Pancreas (tissue), 10 donors: ENCODE measurements around the gene MIPEP. TPM values are rescaled to one million over a fixed set of nuclear protein-coding genes. Genes with fewer than 3 reads are reported as not detected.

Experiments
- ATAC-seq, 4 donors: fragments of 200-7000 bp; cut with Tn5 transposase; one replicate each; pipeline versions ENCODE4 v1.8.0 to v1.9.1; 2020; ENCODE audit warnings: mild to moderate bottlenecking in 4 of 4, moderate library complexity in 4 of 4
- DNase-seq, 6 donors: peaks; one replicate each; pipeline ENCODE4 v3.0.0-alpha.2; 2020
- FAIRE-seq: peaks from 2 replicates; lab custom pipeline; 2012; peaks lifted over from hg19 to GRCh38; lab: Jason Lieb, UNC
- H3K27ac ChIP-seq, 4 donors: fragments of 200-600 bp; sonication (generic); 1 replicate in 3 of 4; 2 replicates in 1 of 4; pipeline versions ENCODE4 v1.5.0 to v1.8.0; 2020
- H3K27me3 ChIP-seq, 4 donors: fragments of 200-600 bp; one replicate each; pipeline ENCODE4 v1.8.0; 2021
- H3K36me3 ChIP-seq, 3 donors: fragments of 200-600 bp; sonication (generic) in 1 of 3; one replicate each; pipeline versions ENCODE4 v1.5.0 to v1.8.0; 2020 to 2021
- H3K4me1 ChIP-seq, 3 donors: fragments of 200-600 bp; one replicate each; pipeline ENCODE4 v1.8.0; 2021
- H3K4me3 ChIP-seq, 4 donors: fragments of 200-600 bp; sonication (generic) in 2 of 4; one replicate each; pipeline versions ENCODE4 v1.5.0 to v1.8.0; 2020 to 2021
- H3K9me3 ChIP-seq, 4 donors: fragments of 200-600 bp; one replicate each; pipeline ENCODE4 v1.8.0; 2021
- WGBS, 2 donors: extraction: QIAGEN DNeasy Blood & Tissue Kit; methylation state at CpG; one replicate each; pipeline ENCODE4 v1.1.7; 2013; 5-methylcytosine and 5-hydroxymethylcytosine counted together
- intact Hi-C, 3 donors: fragments of 100-400 bp; cut with DNase I; formaldehyde crosslinking; loops; one replicate each; pipeline versions ENCODE4 v1.11.1 to v1.14.2; 2022
- polyA plus RNA-seq, 2 donors: library from polyadenylated mRNA; stranded (reverse); fragments of 200-250 nt; gene quantifications; one replicate each; pipeline ENCODE4 v1.2.3, GENCODE V29; 2013
- total RNA-seq, 6 donors: library from RNA; stranded (reverse); fragmentation: NEBNext Ultra II Directional in 4 of 6; extraction: Animal tissue kit (Norgen Biotek cat#: 25700) in 4 of 6; gene quantifications; one replicate each; pipeline versions ENCODE4 v1.2.1 to v1.2.4, GENCODE V29; 2021 to 2023
- TF ChIP-seq, protein P1 (sequence below), 4 donors: fragments of 200-600 bp; sonication (generic) in 3 of 4; IDR thresholded peaks; one replicate each; pipeline versions ENCODE4 v1.5.0 to v1.8.0; 2021; ENCODE audit warnings: antibody characterized with exemption in 4 of 4
- donor health status: healthy with polysubstance abuse.
- donor health status: DM: no; HTN: no; CAD: no; lungs with moderate emphysema.
- donor health status: DM: no; HTN: no; CAD: no.
- donor health status: control.
- donor health status: control.
- donor health status: Bipolar disorder and iron deficiency.
- donor health status: DM: yes; HTN: yes; CAD: no.
- donor health status: DM: no; HTN: no; CAD: no.
- donor health status: DM: no; HTN: no; CAD: no.
- donor health status: DM: yes; HTN: yes; CAD: no.

The MIPEP gene
- total and polyA plus RNA-seq, 8 donors: 8.0 to 12.8 (median 10.6) TPM

DNA sequence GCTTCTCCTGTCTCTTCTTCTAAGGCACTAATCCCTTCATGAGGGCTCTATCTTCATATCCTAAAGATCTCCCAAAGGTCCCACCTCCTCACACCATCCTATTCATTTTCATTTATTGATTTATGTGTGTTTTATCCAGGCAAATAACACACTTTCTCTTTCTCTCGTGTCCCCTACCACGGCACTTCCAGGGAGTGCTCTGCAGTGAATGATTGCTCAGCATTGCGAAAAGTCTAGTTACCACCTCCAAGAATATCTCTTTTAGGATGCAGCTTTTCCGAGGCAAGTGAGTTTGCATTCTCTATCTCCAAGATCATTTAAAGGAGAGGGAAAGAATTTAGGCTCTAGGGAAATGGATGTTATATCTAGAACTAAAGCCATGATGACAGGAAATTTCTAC, 101.7 kb downstream of the MIPEP start:
- H3K27me3 ChIP-seq: no peaks in the 10 kb centered on the region
- WGBS, 2 donors: 67 to 69% methylated on average over 4 of the region's 4 CpGs
- H3K4me1 ChIP-seq: no peaks in the 10 kb centered on the region
- FAIRE-seq (no peak), DNase-seq (no peak), ATAC-seq (no peak)
- TF ChIP-seq, protein P1, sequence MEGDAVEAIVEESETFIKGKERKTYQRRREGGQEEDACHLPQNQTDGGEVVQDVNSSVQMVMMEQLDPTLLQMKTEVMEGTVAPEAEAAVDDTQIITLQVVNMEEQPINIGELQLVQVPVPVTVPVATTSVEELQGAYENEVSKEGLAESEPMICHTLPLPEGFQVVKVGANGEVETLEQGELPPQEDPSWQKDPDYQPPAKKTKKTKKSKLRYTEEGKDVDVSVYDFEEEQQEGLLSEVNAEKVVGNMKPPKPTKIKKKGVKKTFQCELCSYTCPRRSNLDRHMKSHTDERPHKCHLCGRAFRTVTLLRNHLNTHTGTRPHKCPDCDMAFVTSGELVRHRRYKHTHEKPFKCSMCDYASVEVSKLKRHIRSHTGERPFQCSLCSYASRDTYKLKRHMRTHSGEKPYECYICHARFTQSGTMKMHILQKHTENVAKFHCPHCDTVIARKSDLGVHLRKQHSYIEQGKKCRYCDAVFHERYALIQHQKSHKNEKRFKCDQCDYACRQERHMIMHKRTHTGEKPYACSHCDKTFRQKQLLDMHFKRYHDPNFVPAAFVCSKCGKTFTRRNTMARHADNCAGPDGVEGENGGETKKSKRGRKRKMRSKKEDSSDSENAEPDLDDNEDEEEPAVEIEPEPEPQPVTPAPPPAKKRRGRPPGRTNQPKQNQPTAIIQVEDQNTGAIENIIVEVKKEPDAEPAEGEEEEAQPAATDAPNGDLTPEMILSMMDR (IDR thresholded peaks at IDR 0.05): no peak
- H3K36me3 ChIP-seq: no peaks in the 10 kb centered on the region
- intact Hi-C loops: no loop called here
- no peak overlapping the region for H3K27ac ChIP-seq
- no peak overlapping the region for H3K4me3 ChIP-seq
- no peaks in the 10 kb centered on the region for H3K9me3 ChIP-seq

DNA sequence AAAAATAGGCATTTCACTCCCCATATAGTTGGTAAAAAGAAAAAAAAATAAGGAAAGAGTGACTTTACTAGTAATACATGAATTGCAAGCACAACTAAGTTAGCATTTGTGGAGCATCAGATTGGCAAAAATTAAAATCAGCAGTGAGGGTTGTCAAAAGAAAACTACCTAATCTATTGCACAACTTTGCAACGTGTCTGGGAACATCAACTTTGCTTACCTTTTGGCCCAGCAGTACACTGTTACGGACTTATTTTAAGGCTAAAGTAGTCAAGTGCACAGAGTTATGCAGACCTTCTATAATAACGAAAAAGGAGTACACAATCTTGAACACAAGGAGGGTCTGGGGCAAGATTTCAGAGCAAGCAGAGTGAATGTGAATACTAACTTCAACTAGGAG, 102.6 kb downstream of the MIPEP start:
- no peak overlapping the region for H3K27ac ChIP-seq
- H3K9me3 ChIP-seq: no peaks in the 10 kb centered on the region
- H3K36me3 ChIP-seq: no peaks in the 10 kb centered on the region
- H3K27me3 ChIP-seq: no peaks in the 10 kb centered on the region
- ATAC-seq (no peak), FAIRE-seq (no peak), DNase-seq (no peak)
- H3K4me1 ChIP-seq: no peaks in the 10 kb centered on the region
- H3K4me3 ChIP-seq: no peak overlapping the region
- 60 to 61% methylated on average over 3 of the region's 3 CpGs for WGBS, 2 donors
- intact Hi-C loops: no loop called here
- TF ChIP-seq, protein P1 (IDR thresholded peaks at IDR 0.05): no peak

DNA sequence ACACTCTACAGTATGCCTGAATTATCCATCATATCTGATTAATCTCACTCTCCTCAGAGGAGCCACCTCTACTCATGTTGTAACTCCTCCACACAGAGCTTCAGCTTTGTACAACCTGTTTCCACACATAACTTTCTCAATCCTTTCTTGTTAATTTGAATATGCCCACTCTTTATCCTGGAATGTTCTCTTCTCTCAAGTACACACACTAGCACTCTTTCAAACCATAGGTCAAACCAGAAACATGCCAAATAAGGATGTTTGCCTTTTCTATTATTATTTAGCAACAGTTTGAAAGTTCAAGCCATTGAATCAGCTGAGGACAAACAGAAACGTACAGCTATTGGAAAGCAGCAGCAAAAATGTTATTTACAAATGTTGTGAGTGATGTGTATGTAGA, 110.3 kb downstream of the MIPEP start:
- TF ChIP-seq, protein P1 (IDR thresholded peaks at IDR 0.05): no peak
- WGBS, 2 donors: 53 to 65% methylated on average over 1 of the region's 1 CpG
- FAIRE-seq: no peak
- Histone ChIP-seq H3K4me3 (no peak overlapping the region), H3K9me3 (no peaks in the 10 kb centered on the region), H3K4me1 (no peaks in the 10 kb centered on the region), H3K27me3 (no peaks in the 10 kb centered on the region), H3K27ac (no peak overlapping the region), H3K36me3 (no peaks in the 10 kb centered on the region)
- no peak for ATAC-seq
- DNase-seq: no peak
- intact Hi-C loops: no loop called here

DNA sequence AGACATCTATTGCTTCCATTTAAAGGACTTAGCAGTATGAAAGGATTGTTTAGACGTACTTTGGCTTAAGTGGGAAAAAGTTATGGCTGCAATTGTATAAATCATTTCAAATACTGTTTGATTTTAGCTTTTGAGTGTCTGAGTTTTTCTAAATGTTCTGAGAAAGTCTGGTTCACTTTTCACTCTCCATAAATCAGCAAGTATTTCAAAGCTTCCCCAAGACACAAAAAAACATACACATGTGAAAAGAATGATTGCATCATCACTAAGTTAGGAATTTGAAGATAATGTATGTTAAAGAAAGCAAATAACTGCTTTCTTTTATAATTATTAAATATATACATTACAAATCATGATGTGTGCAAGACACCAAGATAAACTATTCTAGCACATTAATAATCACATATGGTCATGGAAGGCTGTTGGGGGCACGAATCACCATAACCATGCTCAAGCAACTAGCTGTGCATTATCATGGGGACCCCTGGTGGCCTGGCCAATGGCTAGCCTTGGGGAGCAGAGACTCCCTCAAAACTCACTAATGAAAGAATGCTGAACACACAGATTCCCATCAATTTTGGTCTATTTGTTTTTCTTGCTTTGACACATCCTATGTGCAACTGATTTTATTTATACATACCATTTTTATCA, 111.1 kb downstream of the MIPEP start:
- Histone ChIP-seq H3K4me1 (no peaks in the 10 kb centered on the region), H3K27me3 (no peaks in the 10 kb centered on the region), H3K4me3 (no peak overlapping the region), H3K27ac (no peak overlapping the region), H3K36me3 (no peaks in the 10 kb centered on the region), H3K9me3 (no peaks in the 10 kb centered on the region)
- FAIRE-seq (no peak), ATAC-seq (no peak), DNase-seq (no peak)
- intact Hi-C loops: no loop called here
- TF ChIP-seq, protein P1 (IDR thresholded peaks at IDR 0.05): no peak
- 58 to 64% methylated on average over 2 of the region's 2 CpGs for WGBS, 2 donors

DNA sequence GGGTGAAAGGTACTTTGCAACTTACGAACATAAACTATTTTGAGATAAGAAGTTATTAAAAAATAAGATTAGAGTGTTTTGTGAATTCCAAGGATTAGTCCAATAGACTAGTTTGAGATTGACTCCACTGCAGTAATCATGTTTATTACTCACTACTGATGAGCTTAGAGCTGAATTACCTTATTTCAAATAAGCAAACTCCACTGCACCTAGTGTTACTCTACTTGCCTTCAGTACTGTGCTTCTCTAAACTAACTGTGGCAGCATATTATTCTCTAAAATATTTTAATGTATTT, 111.7 kb downstream of the MIPEP start:
- TF ChIP-seq, protein P1 (IDR thresholded peaks at IDR 0.05): no peak
- H3K36me3 ChIP-seq: no peaks in the 10 kb centered on the region
- H3K27ac ChIP-seq: no peak overlapping the region
- FAIRE-seq (no peak), ATAC-seq (no peak), DNase-seq (no peak)
- H3K9me3 ChIP-seq: no peaks in the 10 kb centered on the region
- H3K27me3 ChIP-seq: no peaks in the 10 kb centered on the region
- WGBS, 2 donors: 55 to 58% methylated on average over 1 of the region's 1 CpG
- no peaks in the 10 kb centered on the region for H3K4me1 ChIP-seq
- intact Hi-C loops: no loop called here
- H3K4me3 ChIP-seq: no peak overlapping the region
